ENCODE data around the gene CR1.
"Not testable (repeated sequence)": the region's sequence is repeated elsewhere in the genome, so short reads cannot be mapped to it uniquely, and the experiment has no call there.

GRCh38 chr1:207495281-207495680, 676 bp upstream of the CR1 start:
- not testable (repeated sequence) for TF ChIP-seq EP300, POLR2AphosphoS5, CTCF, POLR2A (IDR thresholded peaks at IDR 0.05)
